ENCODE data around the gene PPP1CA.
A peak's percentile ranks its signal among the peaks of the same experiment; 100 is the strongest.

Gene PPP1CA

GRCh38 chr11:67382276-67383136, 19.2 kb downstream of the PPP1CA start:
- DNase-seq (ENCODE audit: low spot score), result peak; percentile 85

GRCh38 chr11:67381244-67381972, 20.2 kb downstream of the PPP1CA start:
- no peak for DNase-seq (ENCODE audit: low spot score)

GRCh38 chr11:67379061-67380058, 22.3 kb downstream of the PPP1CA start:
- no peak for DNase-seq (ENCODE audit: low spot score)

DNA sequence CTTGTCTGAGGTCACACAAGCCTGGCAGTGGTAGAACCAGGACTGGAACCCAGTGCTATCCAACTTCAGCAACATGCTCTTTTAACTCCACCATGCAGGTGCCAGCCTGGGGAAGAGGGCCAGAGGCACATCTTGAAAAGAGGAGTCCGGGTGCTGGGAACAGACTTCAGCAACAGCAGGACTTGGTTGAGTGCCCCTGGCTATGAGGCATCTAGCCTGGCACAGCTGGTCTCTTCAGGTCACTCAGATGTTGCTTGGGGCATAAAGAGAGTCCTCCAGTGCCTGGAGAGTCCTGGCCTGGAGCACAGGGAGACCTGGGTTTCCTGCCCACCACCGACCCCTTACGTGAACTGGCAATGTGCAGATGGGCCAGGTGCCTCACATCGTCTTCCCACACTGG, 23.1 kb downstream of the PPP1CA start:
- DNase-seq (ENCODE audit: low spot score), result no peak

GRCh38 chr11:67376873-67377808, 24.5 kb downstream of the PPP1CA start:
- no peak for DNase-seq (ENCODE audit: low spot score)

- DNase-seq (ENCODE audit: low spot score), result no peak
Observed at GRCh38 chr11:67376063-67376820, 25.4 kb downstream of the PPP1CA start.

DNA sequence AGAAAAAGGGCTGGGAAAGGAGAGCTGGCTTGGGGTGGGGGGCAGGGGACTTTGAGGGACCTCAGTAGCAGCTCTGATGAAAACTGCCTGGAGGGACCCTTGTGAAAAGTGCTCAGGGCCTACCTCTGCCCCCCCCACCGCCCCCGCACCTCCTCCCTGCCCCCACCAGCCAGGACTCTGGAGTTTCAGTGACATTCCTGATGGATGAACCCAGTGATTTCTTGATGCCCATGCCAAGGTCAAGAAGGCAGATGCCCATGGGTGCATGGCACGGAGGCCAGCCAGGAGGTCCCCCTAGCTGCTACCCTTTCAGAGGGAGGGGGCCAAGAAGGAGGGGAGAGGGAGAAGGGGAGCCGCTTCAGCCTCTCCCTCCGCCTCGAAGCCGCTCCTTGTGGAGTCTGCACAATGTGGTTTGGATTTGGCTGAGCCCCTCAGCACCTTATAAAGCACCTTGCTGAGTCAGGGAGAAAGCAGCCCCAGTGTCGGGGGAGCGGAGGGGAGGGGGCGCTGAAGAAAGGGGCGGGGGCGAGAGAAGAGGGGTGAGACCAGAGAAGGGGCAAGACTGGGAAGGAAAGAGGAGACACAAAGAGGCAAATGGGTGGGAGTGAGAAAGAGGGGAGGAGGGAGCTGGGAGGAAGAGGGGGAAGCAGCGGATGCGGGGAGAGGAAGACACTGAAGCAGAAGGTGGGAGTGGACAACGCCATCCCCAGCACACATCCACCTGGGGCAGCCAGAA, 26.2 kb downstream of the PPP1CA start:
- no peak for DNase-seq (ENCODE audit: low spot score)

- DNase-seq (ENCODE audit: low spot score), result no peak
Observed at GRCh38 chr11:67374571-67375281, 26.9 kb downstream of the PPP1CA start.

GRCh38 chr11:67373648-67374570, 27.7 kb downstream of the PPP1CA start:
- DNase-seq (ENCODE audit: low spot score), result no peak

DNA sequence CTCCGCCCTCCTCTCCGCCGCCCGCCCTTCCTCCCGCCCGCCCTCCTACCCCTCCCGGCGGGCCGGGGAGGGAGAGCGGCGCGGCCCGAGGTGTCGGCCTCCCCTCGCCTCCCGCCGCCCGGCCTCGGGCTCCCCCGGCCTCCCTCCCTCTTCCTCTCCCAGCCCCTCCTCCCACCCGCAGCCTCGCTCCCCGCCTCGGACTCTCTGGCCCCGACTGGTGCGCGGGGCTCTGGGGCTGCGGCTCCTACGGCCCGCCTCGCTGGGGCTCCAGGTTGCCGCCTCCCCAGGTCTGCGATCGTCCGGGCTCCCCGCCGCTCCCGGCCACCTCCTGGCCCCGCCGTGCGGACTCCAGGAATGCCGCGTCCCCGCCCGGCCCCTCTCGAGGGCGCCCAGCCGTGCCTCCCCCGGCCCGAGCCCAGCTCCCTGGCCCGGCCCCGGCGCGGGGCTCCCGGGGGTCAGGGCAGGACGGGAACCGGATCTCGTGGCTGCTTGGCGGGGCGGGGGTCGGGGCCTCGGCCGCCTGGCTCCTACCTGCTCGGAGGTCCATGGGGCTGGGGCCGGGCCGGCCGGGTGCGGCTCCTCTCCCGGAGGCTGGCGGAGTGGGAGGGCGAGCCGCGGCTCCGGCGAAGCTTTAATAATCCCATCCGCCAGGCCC, 28.5 kb downstream of the PPP1CA start, which contains the start of gene CLCF1:
Gene CLCF1 (minus strand): TSS at position 606 of the 655 bp plus-strand sequence. CDS start 59 bp downstream, at position 547.
- DNase-seq (ENCODE audit: low spot score), result no peak

DNA sequence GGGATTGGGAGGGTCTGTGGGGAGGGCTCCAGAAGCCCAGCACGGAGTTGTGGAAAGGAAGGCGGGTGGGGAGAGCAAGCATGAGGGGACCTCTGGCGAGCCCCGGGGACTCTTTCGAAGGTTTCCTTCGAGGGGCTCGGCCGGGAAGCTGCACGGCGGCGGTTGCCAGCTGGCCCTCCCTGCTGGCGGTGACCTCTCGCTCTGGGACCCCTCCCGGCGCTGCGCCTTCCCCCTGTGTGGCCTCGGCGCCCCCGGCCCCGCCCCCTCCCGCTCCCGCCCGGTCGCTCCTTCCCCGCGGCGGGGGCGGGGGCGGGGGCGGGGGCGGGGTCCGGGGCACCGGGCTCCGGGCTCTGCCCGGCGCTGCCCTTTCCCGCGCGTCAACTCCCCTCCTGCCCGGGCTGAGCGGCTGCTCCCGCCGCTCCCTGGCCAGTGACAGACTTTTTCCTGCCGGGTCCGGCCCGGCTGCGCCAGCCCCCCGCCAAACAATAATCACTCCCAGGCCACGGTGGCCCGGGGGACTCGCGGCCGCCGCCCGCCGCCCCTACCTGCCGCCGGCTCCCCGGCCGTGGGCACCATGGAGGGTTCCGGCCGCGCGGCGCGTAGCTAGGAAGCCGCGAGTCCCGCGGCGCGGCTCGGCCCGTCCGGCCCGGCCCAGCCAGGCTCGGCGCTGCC, 29.2 kb downstream of the PPP1CA start:
- DNase-seq (ENCODE audit: low spot score), result no peak

GRCh38 chr11:67371911-67372320, 29.7 kb downstream of the PPP1CA start:
- no peak for DNase-seq (ENCODE audit: low spot score)

- no peak for DNase-seq (ENCODE audit: low spot score)
Observed at GRCh38 chr11:67371189-67371910, 30.3 kb downstream of the PPP1CA start.

GRCh38 chr11:67370351-67371076, 31.1 kb downstream of the PPP1CA start:
- DNase-seq (ENCODE audit: low spot score), result no peak

DNA sequence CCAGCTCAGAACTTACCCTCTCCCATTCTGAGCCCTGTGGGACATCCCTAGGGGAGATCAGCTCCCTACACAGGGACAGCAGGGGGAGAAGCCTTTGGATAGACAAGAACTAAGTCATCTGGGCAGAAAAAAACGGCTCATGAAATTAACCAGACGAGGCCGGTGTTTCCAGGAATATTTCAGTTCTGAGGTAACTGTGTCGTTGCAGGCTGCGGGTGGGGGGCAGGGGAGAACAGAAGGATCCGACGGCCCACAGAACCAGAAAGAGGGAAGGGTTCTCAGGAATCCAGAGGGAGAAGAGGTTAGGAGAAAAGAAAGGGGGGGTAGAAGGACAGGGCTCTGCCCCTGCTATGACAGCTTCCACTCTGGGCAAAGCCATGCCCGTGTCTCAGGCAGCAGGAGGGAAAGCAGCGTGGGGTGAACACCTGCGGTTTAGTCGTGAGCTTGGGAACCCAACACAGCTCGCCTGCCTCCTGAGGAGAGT, 31.8 kb downstream of the PPP1CA start:
- DNase-seq (ENCODE audit: low spot score), result no peak

Data from Ammon's horn (tissue), 1 donor.